HepG2 (cell line): ENCODE measurements around the gene ACTN4. TPM values are rescaled to one million over a fixed set of nuclear protein-coding genes. Genes with fewer than 3 reads are reported as not detected.

Experiments used
- MXD4 ChIP-seq: IDR thresholded peaks from 2 replicates; pipeline ENCODE4 v1.6.1; 2016; ENCODE audit warnings: mild to moderate bottlenecking, missing biosample characterization, missing genetic modification reagents
- NFKBIZ ChIP-seq: IDR thresholded peaks from 2 replicates; pipeline ENCODE4 v1.6.1; 2018; ENCODE audit warnings: missing genetic modification reagents, missing compliant biosample characterization
- NR2F6 ChIP-seq, 2 experiments: IDR thresholded peaks; 2 replicates each; pipeline ENCODE4 v1.6.1; 2016; ENCODE audit warnings: antibody characterized with exemption in 1 of 2, mild to moderate bottlenecking in 1 of 2
- ZFX ChIP-seq: sonication (generic); formaldehyde crosslinking; IDR thresholded peaks from 2 replicates; pipeline ENCODE4 v1.4.0; 2020; ENCODE audit warnings: mild to moderate bottlenecking, low read depth, missing genetic modification reagents, moderate library complexity
- ZNF441 ChIP-seq: sonication (generic); formaldehyde crosslinking; IDR thresholded peaks from 2 replicates; pipeline ENCODE4 v1.7.0; 2021; ENCODE audit warnings: missing genetic modification reagents, borderline replicate concordance
- ZNF577 ChIP-seq: sonication (generic); formaldehyde crosslinking; IDR thresholded peaks from 2 replicates; pipeline ENCODE4 v1.4.0; 2020; ENCODE audit warnings: mild to moderate bottlenecking, low read depth, missing genetic modification reagents, borderline replicate concordance
- ZNF614 ChIP-seq: IDR thresholded peaks from 2 replicates; pipeline ENCODE4 v1.6.1; 2018; ENCODE audit warnings: missing biosample characterization, missing genetic modification reagents, inconsistent platforms, borderline replicate concordance
- ZNF746 ChIP-seq: sonication (generic); formaldehyde crosslinking; IDR thresholded peaks from 2 replicates; pipeline ENCODE4 v1.8.0; 2022; ENCODE audit warnings: mild to moderate bottlenecking, missing genetic modification reagents
- ZSCAN25 ChIP-seq: sonication (generic); formaldehyde crosslinking; IDR thresholded peaks from 2 replicates; pipeline ENCODE4 v1.8.0; 2022; ENCODE audit warnings: mild to moderate bottlenecking, missing genetic modification reagents
- polyA plus RNA-seq, 8 experiments: library from polyadenylated mRNA; depleted of rRNA in 3 of 8; stranded (reverse) in 7 of 8; unstranded in 1 of 8; fragments of >200 nt; fragmentation: Illumina TruSeq in 4 of 8; extraction: Trizol in 4 of 8; gene quantifications; 2 replicates each; pipeline versions ENCODE4 v1.2.1 to v1.2.3, GENCODE V29; 2011 to 2016; ENCODE audit warnings: low read depth in 4 of 8, missing spikeins in 1 of 8, mixed read lengths in 1 of 8; ENCODE audit not compliant: insufficient read depth in 1 of 8
- total RNA-seq, 5 experiments: library from RNA; depleted of rRNA; stranded (reverse); fragments of >200 nt; fragmentation: Illumina TruSeq; extraction: Trizol; gene quantifications; 2 replicates each; pipeline ENCODE4 v1.2.3, GENCODE V29; 2016; ENCODE audit warnings: low read depth in 1 of 5
- TF ChIP-seq, protein P1 (sequence below): sonication (generic); formaldehyde crosslinking; IDR thresholded peaks from 2 replicates; pipeline ENCODE4 v1.5.1; 2020; ENCODE audit warnings: mild to moderate bottlenecking, missing genetic modification reagents, moderate library complexity

Gene ACTN4
- total and polyA plus RNA-seq, 2 of the 13 experiments (the other 11 are each of a cell fraction or from before 2014, with no cell fraction given) = 171 to 192 TPM

DNA sequence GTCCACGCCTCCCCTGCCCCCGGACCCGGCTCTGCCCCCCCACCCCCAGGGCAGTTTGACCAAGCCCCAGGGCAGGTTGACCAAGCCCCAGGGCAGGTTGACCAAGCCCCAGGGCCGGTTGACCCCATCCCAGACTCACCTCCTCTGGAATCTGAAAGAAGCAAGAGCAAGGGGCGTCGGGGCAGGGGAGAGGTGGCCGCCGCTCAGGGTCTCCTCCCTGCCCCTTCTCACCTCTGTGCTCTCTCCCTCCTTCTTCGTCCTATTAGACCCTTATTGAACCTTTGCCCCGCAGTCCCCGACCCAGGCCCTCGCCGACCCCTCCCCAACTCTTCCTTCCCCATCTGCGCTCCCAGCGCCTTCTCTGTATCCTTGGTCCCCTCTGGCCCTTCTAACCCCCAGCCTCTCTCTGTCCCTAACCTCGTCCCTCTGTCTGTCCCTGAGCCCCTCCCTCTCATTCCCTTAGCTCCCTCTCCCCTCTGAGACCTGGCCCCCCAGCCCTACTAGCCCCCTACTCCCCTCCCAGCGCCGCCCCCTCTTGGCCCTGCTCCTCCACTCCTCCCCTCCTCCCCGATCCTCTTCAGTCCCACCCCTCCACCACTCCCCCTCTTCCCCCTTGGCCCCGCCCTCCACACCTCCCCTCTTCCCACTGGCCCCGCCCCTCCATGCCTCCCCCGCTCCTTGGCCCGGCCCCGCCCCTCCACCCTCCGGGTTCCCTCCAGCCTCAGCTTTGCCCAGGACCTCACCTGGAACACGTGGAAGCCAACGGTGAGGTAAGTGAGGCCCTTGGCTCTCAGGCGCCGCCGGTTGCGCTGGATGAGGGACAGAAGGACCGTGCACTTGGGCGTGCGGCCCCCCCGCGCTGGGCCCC is 89.2 kb downstream of the ACTN4 start (continued):
- TF ChIP-seq, protein P1, sequence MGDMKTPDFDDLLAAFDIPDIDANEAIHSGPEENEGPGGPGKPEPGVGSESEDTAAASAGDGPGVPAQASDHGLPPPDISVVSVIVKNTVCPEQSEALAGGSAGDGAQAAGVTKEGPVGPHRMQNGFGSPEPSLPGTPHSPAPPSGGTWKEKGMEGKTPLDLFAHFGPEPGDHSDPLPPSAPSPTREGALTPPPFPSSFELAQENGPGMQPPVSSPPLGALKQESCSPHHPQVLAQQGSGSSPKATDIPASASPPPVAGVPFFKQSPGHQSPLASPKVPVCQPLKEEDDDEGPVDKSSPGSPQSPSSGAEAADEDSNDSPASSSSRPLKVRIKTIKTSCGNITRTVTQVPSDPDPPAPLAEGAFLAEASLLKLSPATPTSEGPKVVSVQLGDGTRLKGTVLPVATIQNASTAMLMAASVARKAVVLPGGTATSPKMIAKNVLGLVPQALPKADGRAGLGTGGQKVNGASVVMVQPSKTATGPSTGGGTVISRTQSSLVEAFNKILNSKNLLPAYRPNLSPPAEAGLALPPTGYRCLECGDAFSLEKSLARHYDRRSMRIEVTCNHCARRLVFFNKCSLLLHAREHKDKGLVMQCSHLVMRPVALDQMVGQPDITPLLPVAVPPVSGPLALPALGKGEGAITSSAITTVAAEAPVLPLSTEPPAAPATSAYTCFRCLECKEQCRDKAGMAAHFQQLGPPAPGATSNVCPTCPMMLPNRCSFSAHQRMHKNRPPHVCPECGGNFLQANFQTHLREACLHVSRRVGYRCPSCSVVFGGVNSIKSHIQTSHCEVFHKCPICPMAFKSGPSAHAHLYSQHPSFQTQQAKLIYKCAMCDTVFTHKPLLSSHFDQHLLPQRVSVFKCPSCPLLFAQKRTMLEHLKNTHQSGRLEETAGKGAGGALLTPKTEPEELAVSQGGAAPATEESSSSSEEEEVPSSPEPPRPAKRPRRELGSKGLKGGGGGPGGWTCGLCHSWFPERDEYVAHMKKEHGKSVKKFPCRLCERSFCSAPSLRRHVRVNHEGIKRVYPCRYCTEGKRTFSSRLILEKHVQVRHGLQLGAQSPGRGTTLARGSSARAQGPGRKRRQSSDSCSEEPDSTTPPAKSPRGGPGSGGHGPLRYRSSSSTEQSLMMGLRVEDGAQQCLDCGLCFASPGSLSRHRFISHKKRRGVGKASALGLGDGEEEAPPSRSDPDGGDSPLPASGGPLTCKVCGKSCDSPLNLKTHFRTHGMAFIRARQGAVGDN = peak; percentile 70; the same call in 1 of the 2 replicates
- TF ChIP-seq NFKBIZ (no peak), NR2F6 (IDR thresholded peaks at IDR 0.05) (no peak), NR2F6 (CRISPR knock-in tag; IDR thresholded peaks at IDR 0.05) (no peak), ZNF441 (CRISPR knock-in tag) (no peak), ZNF614 (no peak), ZFX (CRISPR knock-in tag) (peak; percentile 13; the same call in 1 of the 2 replicates), ZNF577 (CRISPR knock-in tag) (no peak), ZSCAN25 (CRISPR knock-in tag) (peak; percentile 57; the same call in 1 of the 2 replicates), MXD4 (peak; percentile 24; the same call in 1 of the 2 replicates), ZNF746 (CRISPR knock-in tag) (no peak)
